Activated B cell treated with CpG ODN at 0.5 μM for 24 hours (primary cell): ENCODE measurements around the gene F5. TPM values are rescaled to one million over a fixed set of nuclear protein-coding genes. Genes with fewer than 3 reads are reported as not detected.

ENCODE experiments used
- ATAC-seq: fragments of 200-7000 bp; cut with Tn5 transposase; one replicate; pipeline ENCODE4 v1.10.0; 2021; ENCODE audit warnings: low read depth, mild to moderate bottlenecking, moderate library complexity
- CTCF ChIA-PET: fragments of 350-600 bp; sonication (Branson Sonifier 250); formaldehyde crosslinking; loops from one replicate; lab custom pipeline; 2021; ENCODE audit warnings: antibody characterized with exemption; lab: Charles Lee
- POLR2A ChIA-PET: fragments of 350-600 bp; sonication (Branson Sonifier 250); formaldehyde crosslinking; loops from one replicate; lab custom pipeline; 2021; ENCODE audit warnings: antibody characterized with exemption; lab: Charles Lee
- DNase-seq: peaks from one replicate; pipeline ENCODE4 v3.0.0; 2022
- H3K27ac Mint-ChIP-seq: one replicate; pipeline ENCODE4 v1.8.0; 2020; ENCODE audit warnings: mixed read lengths
- H3K27me3 Mint-ChIP-seq: one replicate; pipeline ENCODE4 v1.8.0; 2021; ENCODE audit warnings: mixed read lengths
- H3K36me3 Mint-ChIP-seq: one replicate; pipeline ENCODE4 v1.8.0; 2021; ENCODE audit warnings: low read depth, mixed read lengths
- H3K4me1 Mint-ChIP-seq: one replicate; pipeline ENCODE4 v1.8.0; 2021; ENCODE audit warnings: mixed read lengths
- H3K4me3 Mint-ChIP-seq: one replicate; pipeline ENCODE4 v1.8.0; 2020; ENCODE audit warnings: mild to moderate bottlenecking, mixed read lengths
- H3K9me3 Mint-ChIP-seq: one replicate; pipeline ENCODE4 v1.8.0; 2020; ENCODE audit warnings: mixed read lengths
- CTCF ChIP-seq: fragments of 200-600 bp; IDR thresholded peaks from one replicate; pipeline ENCODE4 v1.8.0; 2022; ENCODE audit warnings: antibody characterized with exemption, mild to moderate bottlenecking
- intact Hi-C: fragments of 100-400 bp; cut with micrococcal nuclease; formaldehyde crosslinking; loops from one replicate; pipeline ENCODE4 v1.15.1; 2024
- total RNA-seq: library from RNA; stranded (reverse); gene quantifications from 2 replicates; pipeline ENCODE4 v1.2.3, GENCODE V29; 2022

Gene F5
- total RNA-seq, 1 donor from 2014 or later = 0.67 TPM

- DNase-seq (no peak), ATAC-seq (peak; percentile 53)
- H3K4me1 Mint-ChIP-seq = peaks cover 44% of the 10 kb centered on the region
- intact Hi-C loops = loop anchor here (1.0 kb wide), 6 partner anchors 15 to 208 kb away; partner anchors contain the start of genes F5 and METTL18
- ChIA-PET POLR2A (interaction anchor here (0.8 to 2.6 kb wide), 17 partner anchors 15 to 293 kb away, joined by 3 to 59 read pairs (median 6); partner anchors contain the start of genes F5, METTL18, SCYL3 and SLC19A2), CTCF (interaction anchor here (0.7 to 5.7 kb wide), 35 partner anchors 8 to 211 kb away, joined by 3 to 312 read pairs (median 6); partner anchors contain the start of genes F5, METTL18 and SELP)
- no peaks in the 10 kb centered on the region for H3K36me3 Mint-ChIP-seq
- peak overlapping the region; percentile 42 for H3K4me3 Mint-ChIP-seq
- H3K27ac Mint-ChIP-seq = peak overlapping the region; percentile 71
- H3K27me3 Mint-ChIP-seq = no peaks in the 10 kb centered on the region
- TF ChIP-seq CTCF = no peak
- H3K9me3 Mint-ChIP-seq = no peaks in the 10 kb centered on the region
These were observed 15.0 kb upstream of the F5 start for GRCh38 chr1:169601096-169601881.

- ATAC-seq (no peak), DNase-seq (no peak)
- no peak for TF ChIP-seq CTCF
- H3K36me3 Mint-ChIP-seq = no peaks in the 10 kb centered on the region
- H3K4me1 Mint-ChIP-seq = peaks cover 19% of the 10 kb centered on the region
- ChIA-PET CTCF (interaction anchor here (0.8 to 5.4 kb wide), 5 partner anchors 10 to 117 kb away, joined by 3 to 26 read pairs (median 3); partner anchors contain the start of gene F5), POLR2A (interaction anchor here (0.7 to 1.2 kb wide), 2 partner anchors 105 to 198 kb away, joined by 3 read pairs; no protein-coding TSS in a partner anchor)
- H3K27me3 Mint-ChIP-seq = no peaks in the 10 kb centered on the region
- no peak overlapping the region for H3K27ac Mint-ChIP-seq
- intact Hi-C loops = no loop called here
- H3K4me3 Mint-ChIP-seq = no peak overlapping the region
- no peaks in the 10 kb centered on the region for H3K9me3 Mint-ChIP-seq
These were observed 9.8 kb upstream of the F5 start for GRCh38 chr1:169595764-169596711.

- intact Hi-C loops = no loop called here
- H3K27me3 Mint-ChIP-seq = no peaks in the 10 kb centered on the region
These were observed 8.1 kb upstream of the F5 start for GRCh38 chr1:169594391-169594790.

GRCh38 chr1:169590932-169591331 is 4.7 kb upstream of the F5 start:
- TF ChIP-seq CTCF = no peak
- ATAC-seq (no peak), DNase-seq (no peak)
- intact Hi-C loops = no loop called here
- Mint-ChIP-seq H3K4me1 (peaks cover 21% of the 10 kb centered on the region), H3K27ac (no peak overlapping the region), H3K27me3 (peaks cover 5% of the 10 kb centered on the region), H3K36me3 (no peaks in the 10 kb centered on the region), H3K9me3 (no peaks in the 10 kb centered on the region), H3K4me3 (no peak overlapping the region)
- POLR2A ChIA-PET = no interaction called here
- CTCF ChIA-PET = no interaction called here

More at GRCh38 chr1:169594391-169594790, 8.1 kb upstream of the F5 start:
- H3K9me3 Mint-ChIP-seq = no peaks in the 10 kb centered on the region
- peak overlapping the region; percentile 66 for H3K27ac Mint-ChIP-seq
- peak overlapping the region; percentile 39 for H3K4me3 Mint-ChIP-seq
- CTCF ChIA-PET = interaction anchor here (5.4 kb wide), 1 partner anchor 118 kb away, joined by 26 read pairs; no protein-coding TSS in a partner anchor
- ATAC-seq = peak; percentile 89
- POLR2A ChIA-PET = interaction anchor here (1.2 kb wide), 1 partner anchor 106 kb away, joined by 3 read pairs; no protein-coding TSS in a partner anchor
- no peak for DNase-seq
- peaks cover 15% of the 10 kb centered on the region for H3K4me1 Mint-ChIP-seq
- TF ChIP-seq CTCF = no peak
- H3K36me3 Mint-ChIP-seq = no peaks in the 10 kb centered on the region
